Measurements from ENCODE around the gene RFLNA.

RFLNA gene

GRCh38 chr12:124344526-124344925 is 49.6 kb downstream of the RFLNA start:
- Histone ChIP-seq H3K4me3 (ENCODE audit: low read depth, low read length) (no peak overlapping the region), H3K27me3 (no peaks in the 10 kb centered on the region), H3K4me1 (no peaks in the 10 kb centered on the region), H3K36me3 (peaks cover 91% of the 10 kb centered on the region), H3K9me3 (no peaks in the 10 kb centered on the region)
- DNase-seq, result no peak
- TF ChIP-seq, protein P1, sequence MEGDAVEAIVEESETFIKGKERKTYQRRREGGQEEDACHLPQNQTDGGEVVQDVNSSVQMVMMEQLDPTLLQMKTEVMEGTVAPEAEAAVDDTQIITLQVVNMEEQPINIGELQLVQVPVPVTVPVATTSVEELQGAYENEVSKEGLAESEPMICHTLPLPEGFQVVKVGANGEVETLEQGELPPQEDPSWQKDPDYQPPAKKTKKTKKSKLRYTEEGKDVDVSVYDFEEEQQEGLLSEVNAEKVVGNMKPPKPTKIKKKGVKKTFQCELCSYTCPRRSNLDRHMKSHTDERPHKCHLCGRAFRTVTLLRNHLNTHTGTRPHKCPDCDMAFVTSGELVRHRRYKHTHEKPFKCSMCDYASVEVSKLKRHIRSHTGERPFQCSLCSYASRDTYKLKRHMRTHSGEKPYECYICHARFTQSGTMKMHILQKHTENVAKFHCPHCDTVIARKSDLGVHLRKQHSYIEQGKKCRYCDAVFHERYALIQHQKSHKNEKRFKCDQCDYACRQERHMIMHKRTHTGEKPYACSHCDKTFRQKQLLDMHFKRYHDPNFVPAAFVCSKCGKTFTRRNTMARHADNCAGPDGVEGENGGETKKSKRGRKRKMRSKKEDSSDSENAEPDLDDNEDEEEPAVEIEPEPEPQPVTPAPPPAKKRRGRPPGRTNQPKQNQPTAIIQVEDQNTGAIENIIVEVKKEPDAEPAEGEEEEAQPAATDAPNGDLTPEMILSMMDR (IDR thresholded peaks at IDR 0.05; ENCODE audit: low read depth, low read length), result no peak

DNA sequence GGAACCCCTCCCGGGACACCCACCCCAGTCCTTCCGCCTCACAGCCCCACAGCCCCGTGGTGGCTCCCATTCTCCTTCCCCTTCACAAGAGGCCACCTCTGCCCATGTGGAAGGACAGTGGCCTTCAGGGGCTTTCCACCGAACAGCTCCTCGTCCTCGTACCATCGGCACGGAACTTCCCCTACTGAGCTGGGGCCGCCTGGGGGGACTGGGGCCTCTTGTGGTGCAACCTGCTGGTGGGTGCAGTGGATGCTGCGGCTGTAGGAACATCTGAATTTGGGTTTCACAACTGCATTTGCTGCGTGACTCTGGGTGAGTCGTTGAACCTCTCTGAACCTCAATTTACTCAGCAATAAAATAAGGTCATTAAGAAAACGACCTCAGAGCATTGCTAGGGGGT is 50.9 kb downstream of the RFLNA start:
- Histone ChIP-seq H3K4me3 (ENCODE audit: low read depth, low read length) (no peak overlapping the region), H3K4me1 (no peaks in the 10 kb centered on the region), H3K27me3 (no peaks in the 10 kb centered on the region), H3K36me3 (peaks cover 93% of the 10 kb centered on the region), H3K9me3 (no peaks in the 10 kb centered on the region)
- TF ChIP-seq, protein P1 (IDR thresholded peaks at IDR 0.05; ENCODE audit: low read depth, low read length), result no peak
- no peak for DNase-seq

DNA sequence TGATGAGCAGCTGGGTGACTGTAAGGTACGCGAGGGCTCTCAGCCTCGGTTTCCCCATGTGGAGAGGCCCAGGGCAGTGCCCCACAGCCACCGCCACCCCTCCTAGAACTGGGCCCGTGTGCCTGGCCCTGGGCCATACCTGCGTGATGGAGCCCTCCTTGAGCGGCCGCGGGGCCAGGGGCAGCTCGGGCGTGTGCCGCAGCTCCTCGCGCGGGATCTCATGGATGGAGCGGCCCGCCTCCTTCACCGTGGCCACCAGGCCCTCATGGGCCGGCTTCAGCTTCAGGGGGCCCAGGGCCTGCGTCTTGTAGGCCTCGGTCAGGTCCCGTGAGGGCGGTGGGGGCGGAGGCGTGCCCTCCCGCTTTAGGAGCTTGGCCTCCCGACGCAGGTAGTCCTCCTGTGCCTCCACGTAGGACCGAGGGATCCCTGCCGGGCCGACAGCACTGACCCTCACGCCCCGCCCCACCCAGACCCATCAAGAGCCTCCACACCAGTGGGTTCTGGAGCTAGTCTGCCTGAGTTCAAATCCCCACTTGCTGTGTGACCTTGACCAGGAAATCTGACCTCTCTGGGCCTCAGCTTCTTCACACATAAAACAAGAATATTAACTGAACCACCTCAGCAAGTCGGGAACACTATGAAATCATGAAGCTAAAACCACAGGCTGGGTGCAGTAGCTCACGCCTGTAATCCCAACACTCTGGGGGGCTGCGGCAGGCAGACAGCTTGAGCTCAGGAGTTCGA is 51.7 kb downstream of the RFLNA start:
- H3K27me3 ChIP-seq, result no peaks in the 10 kb centered on the region
- H3K9me3 ChIP-seq, result no peaks in the 10 kb centered on the region
- TF ChIP-seq, protein P1 (IDR thresholded peaks at IDR 0.05; ENCODE audit: low read depth, low read length), result no peak
- no peaks in the 10 kb centered on the region for H3K4me1 ChIP-seq
- H3K36me3 ChIP-seq, result peaks cover 93% of the 10 kb centered on the region
- H3K4me3 ChIP-seq (ENCODE audit: low read depth, low read length), result no peak overlapping the region
- no peak for DNase-seq

DNA sequence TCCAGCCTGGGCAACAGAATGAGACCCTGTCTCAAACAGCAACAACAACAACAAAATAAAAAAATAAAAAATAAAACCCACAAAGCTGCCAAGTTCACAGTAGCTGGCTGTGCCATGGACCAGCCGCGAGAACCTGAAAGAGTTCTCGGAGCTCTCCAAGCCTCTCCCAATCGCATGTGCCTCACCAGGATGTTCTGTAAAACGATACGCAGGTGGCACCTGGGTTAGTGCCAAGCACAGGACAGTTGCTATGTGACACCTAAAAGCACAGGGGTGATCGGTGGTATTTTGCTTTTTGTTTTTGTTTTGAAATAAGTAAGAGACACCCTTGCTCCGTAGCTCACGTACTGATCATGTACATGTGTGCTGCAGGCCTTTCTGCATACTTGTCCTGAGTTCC is 52.4 kb downstream of the RFLNA start:
- DNase-seq, result no peak
- H3K27me3 ChIP-seq, result no peaks in the 10 kb centered on the region
- H3K9me3 ChIP-seq, result no peaks in the 10 kb centered on the region
- peaks cover 93% of the 10 kb centered on the region for H3K36me3 ChIP-seq
- H3K4me3 ChIP-seq (ENCODE audit: low read depth, low read length), result no peak overlapping the region
- no peaks in the 10 kb centered on the region for H3K4me1 ChIP-seq
- TF ChIP-seq, protein P1 (IDR thresholded peaks at IDR 0.05; ENCODE audit: low read depth, low read length), result no peak

DNA sequence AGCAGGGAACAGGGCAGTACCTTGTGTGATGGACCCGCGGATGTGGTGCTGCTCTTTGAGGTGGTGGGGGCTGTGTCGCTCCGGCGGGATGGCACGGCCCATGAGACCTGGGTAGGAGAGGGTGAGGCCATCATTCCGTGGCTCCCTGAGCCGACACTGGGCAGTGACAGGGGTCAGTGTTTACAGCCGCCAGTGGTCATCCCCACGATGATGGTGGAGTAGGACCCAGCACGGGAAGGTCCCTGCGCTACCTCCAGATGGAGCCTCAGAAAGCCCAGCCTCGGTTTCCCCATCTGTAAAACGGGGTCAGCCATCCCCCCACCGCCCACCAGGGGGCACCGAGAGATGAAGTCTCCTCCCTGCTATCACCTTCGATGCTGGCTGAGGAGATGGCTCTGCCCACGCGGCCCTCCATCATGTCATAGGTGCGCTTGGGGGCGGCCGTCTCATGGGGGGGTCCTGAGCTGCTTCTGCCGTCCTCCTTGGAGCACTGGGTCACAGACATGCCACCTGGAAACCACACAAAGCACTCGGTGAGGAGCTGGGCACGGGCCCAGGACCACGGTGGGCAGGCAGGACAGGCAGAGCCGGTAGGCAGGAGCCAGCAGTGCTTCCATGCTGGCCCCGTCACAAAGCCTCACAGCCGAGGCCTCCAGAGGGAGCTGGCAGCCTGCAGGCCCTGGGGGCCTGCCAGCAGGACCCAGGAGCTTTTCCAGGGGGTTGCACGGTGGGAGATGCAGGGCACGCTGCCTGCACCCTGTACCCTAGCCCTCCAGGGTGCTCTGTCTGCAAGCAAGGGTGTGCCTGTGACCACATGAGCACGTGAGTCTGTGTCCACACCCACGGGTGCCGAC is 53.1 kb downstream of the RFLNA start:
- H3K9me3 ChIP-seq, result no peaks in the 10 kb centered on the region
- TF ChIP-seq, protein P1 (IDR thresholded peaks at IDR 0.05; ENCODE audit: low read depth, low read length), result peak; percentile 65
- no peak overlapping the region for H3K4me3 ChIP-seq (ENCODE audit: low read depth, low read length)
- DNase-seq, result no peak
- H3K4me1 ChIP-seq, result peaks cover 5% of the 10 kb centered on the region
- peaks cover 93% of the 10 kb centered on the region for H3K36me3 ChIP-seq
- no peaks in the 10 kb centered on the region for H3K27me3 ChIP-seq
